Measurements from ENCODE around the gene ACSM2B.
"Not testable (repeated sequence)": the region's sequence is repeated elsewhere in the genome, so short reads cannot be mapped to it uniquely, and the experiment has no call there.

DNA sequence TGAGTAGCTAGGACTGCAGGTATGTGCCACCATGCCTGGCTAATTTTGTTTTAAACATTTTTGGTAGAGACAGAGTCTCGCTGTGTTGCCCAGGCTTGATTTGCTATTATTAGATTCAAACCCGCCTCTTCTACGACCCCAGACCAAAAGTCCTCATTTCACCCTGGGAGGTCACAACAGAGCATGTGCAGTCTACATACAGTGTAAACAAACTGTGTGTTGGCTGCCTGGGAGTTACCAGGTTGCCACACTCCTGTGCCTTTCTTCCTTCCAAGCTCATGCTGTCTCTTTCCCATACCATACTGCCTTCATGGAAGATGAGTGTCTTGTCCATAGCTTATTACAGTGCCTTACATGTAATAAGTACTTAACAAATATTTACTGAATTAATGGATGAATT, 11.9 kb downstream of the ACSM2B start:
- TF ChIP-seq CTCF, POLR2A, POLR2AphosphoS5 (IDR thresholded peaks at IDR 0.05): not testable (repeated sequence)
